NCI-H1417 treated with DMSO at 0.1 percent for 48 hours (cell line): ENCODE results near the gene PPFIA1.

Experiments used
- DNase-seq: peaks from one replicate; lab custom pipeline; 2025; lab: John Stamatoyannopoulos, UW

The PPFIA1 gene

GRCh38 chr11:70414341-70415100, 144.0 kb downstream of the PPFIA1 start:
- no peak for DNase-seq

GRCh38 chr11:70415191-70415590, 144.7 kb downstream of the PPFIA1 start:
- no peak for DNase-seq

GRCh38 chr11:70415642-70416395, 145.3 kb downstream of the PPFIA1 start:
- DNase-seq, result no peak

GRCh38 chr11:70416881-70417280, 146.4 kb downstream of the PPFIA1 start:
- no peak for DNase-seq

- DNase-seq, result no peak
Observed at GRCh38 chr11:70418130-70418529, 147.6 kb downstream of the PPFIA1 start.

- DNase-seq, result no peak
Observed at GRCh38 chr11:70419307-70420007, 149.0 kb downstream of the PPFIA1 start.

GRCh38 chr11:70420008-70420464, 149.5 kb downstream of the PPFIA1 start:
- DNase-seq, result no peak

- DNase-seq, result no peak
Observed at GRCh38 chr11:70420496-70420895, 150.0 kb downstream of the PPFIA1 start.

- DNase-seq, result no peak
Observed at GRCh38 chr11:70421123-70421522, 150.6 kb downstream of the PPFIA1 start.

GRCh38 chr11:70422692-70423522, 152.4 kb downstream of the PPFIA1 start:
- no peak for DNase-seq

GRCh38 chr11:70423523-70424505, 153.3 kb downstream of the PPFIA1 start:
- no peak for DNase-seq

- DNase-seq, result no peak
Observed at GRCh38 chr11:70424765-70425344, 154.4 kb downstream of the PPFIA1 start.

- no peak for DNase-seq
Observed at GRCh38 chr11:70427436-70427835, 156.9 kb downstream of the PPFIA1 start.

- no peak for DNase-seq
Observed at GRCh38 chr11:70428701-70429427, 158.4 kb downstream of the PPFIA1 start.

- DNase-seq, result no peak
Observed at GRCh38 chr11:70429428-70429705, 158.9 kb downstream of the PPFIA1 start.

GRCh38 chr11:70429724-70430521, 159.4 kb downstream of the PPFIA1 start:
- no peak for DNase-seq

- no peak for DNase-seq
Observed at GRCh38 chr11:70430671-70431574, 160.4 kb downstream of the PPFIA1 start.

GRCh38 chr11:70431611-70432010, 161.1 kb downstream of the PPFIA1 start:
- no peak for DNase-seq
